CD8-positive, alpha-beta memory T cell (primary cell): ENCODE data around the gene FNDC3B. TPM values are rescaled to one million over a fixed set of nuclear protein-coding genes. Genes with fewer than 3 reads are reported as not detected.
A peak's percentile ranks its signal among the peaks of the same experiment; 100 is the strongest.

ENCODE experiments used
- CTCF ChIA-PET: fragments of 350-600 bp; sonication (Branson Sonifier 250); formaldehyde crosslinking; loops from one replicate; lab custom pipeline; 2021; ENCODE audit warnings: antibody characterized with exemption; lab: Charles Lee
- POLR2A ChIA-PET: fragments of 350-600 bp; sonication (Branson Sonifier 250); formaldehyde crosslinking; loops from one replicate; lab custom pipeline; 2021; ENCODE audit warnings: antibody characterized with exemption; lab: Charles Lee
- DNase-seq, 5 donors: peaks; one replicate each; pipeline versions ENCODE4 v3.0.0 to v3.0.0-alpha.2; 2020 to 2022; ENCODE audit warnings: mixed read lengths in 1 of 5
- H3K27ac ChIP-seq: one replicate; pipeline ENCODE4 v1.7.0; 2013; ENCODE audit warnings: low read depth, mild to moderate bottlenecking, low read length, moderate library complexity
- H3K27me3 ChIP-seq: 2 replicates; pipeline ENCODE4 v1.7.0; 2013; ENCODE audit warnings: low read length, mild to moderate bottlenecking; ENCODE audit not compliant: insufficient read depth, poor library complexity, severe bottlenecking
- H3K36me3 ChIP-seq: 2 replicates; pipeline ENCODE4 v1.7.0; 2013; ENCODE audit warnings: mild to moderate bottlenecking, low read length, moderate library complexity; ENCODE audit not compliant: insufficient read depth
- H3K4me1 ChIP-seq: 2 replicates; pipeline ENCODE4 v1.7.0; 2013; ENCODE audit warnings: mild to moderate bottlenecking, low read length, moderate library complexity; ENCODE audit not compliant: insufficient read depth
- H3K4me3 ChIP-seq: 2 replicates; pipeline ENCODE4 v1.7.0; 2013; ENCODE audit warnings: mild to moderate bottlenecking, low read length
- H3K9me3 ChIP-seq: 2 replicates; pipeline ENCODE4 v1.7.0; 2013; ENCODE audit warnings: mild to moderate bottlenecking, low read length
- H3K27ac Mint-ChIP-seq, 8 donors: one replicate each; pipeline ENCODE4 v1.8.0; 2020 to 2021; ENCODE audit warnings: mixed read lengths in 8 of 8, mild to moderate bottlenecking in 6 of 8, inconsistent platforms in 3 of 8, moderate library complexity in 3 of 8
- H3K27me3 Mint-ChIP-seq, 2 donors: one replicate each; pipeline ENCODE4 v1.8.0; 2020 to 2021; ENCODE audit warnings: mixed read lengths in 2 of 2, mild to moderate bottlenecking in 1 of 2, moderate library complexity in 1 of 2
- H3K36me3 Mint-ChIP-seq, 3 donors: one replicate each; pipeline ENCODE4 v1.8.0; 2020 to 2021; ENCODE audit warnings: mixed read lengths in 3 of 3, inconsistent platforms in 1 of 3, mild to moderate bottlenecking in 1 of 3
- H3K4me1 Mint-ChIP-seq, 3 donors: one replicate each; pipeline ENCODE4 v1.8.0; 2020 to 2021; ENCODE audit warnings: mixed read lengths in 3 of 3, inconsistent platforms in 1 of 3, mild to moderate bottlenecking in 1 of 3
- H3K4me3 Mint-ChIP-seq, 7 donors: one replicate each; pipeline ENCODE4 v1.8.0; 2020 to 2021; ENCODE audit warnings: mixed read lengths in 7 of 7, mild to moderate bottlenecking in 6 of 7, moderate library complexity in 4 of 7, inconsistent platforms in 2 of 7
- H3K9me3 Mint-ChIP-seq, 5 donors: one replicate each; pipeline ENCODE4 v1.8.0; 2020 to 2022; ENCODE audit warnings: mixed read lengths in 5 of 5, mild to moderate bottlenecking in 3 of 5, moderate library complexity in 2 of 5, inconsistent platforms in 1 of 5
- polyA plus RNA-seq: library from polyadenylated mRNA; unstranded; fragments of 300-500 nt; fragmentation: Illumina TruSeq; gene quantifications from one replicate; pipeline ENCODE4 v1.2.3, GENCODE V29; 2021
- total RNA-seq, 2 experiments: library from RNA; stranded (reverse); gene quantifications; one replicate each; pipeline ENCODE4 v1.2.3, GENCODE V29; 2021

Gene FNDC3B
- total and polyA plus RNA-seq, 3 experiments from 2014 or later = 8.7 to 18.6 (median 17.4) TPM

- H3K9me3 ChIP-seq = no peaks in the 10 kb centered on the region
- CTCF ChIA-PET = no interaction called here
- POLR2A ChIA-PET = no interaction called here
- no peaks in the 10 kb centered on the region for H3K9me3 Mint-ChIP-seq
- H3K27me3 Mint-ChIP-seq = peaks cover 0 to 3% of the 10 kb centered on the region in 2 donors
- H3K36me3 Mint-ChIP-seq = peaks cover 0 to 6% (median 1%) of the 10 kb centered on the region in 3 donors
- no peak for DNase-seq
- no peak overlapping the region for H3K4me3 ChIP-seq
- H3K4me1 Mint-ChIP-seq = peaks cover 14 to 24% (median 19%) of the 10 kb centered on the region in 3 donors
- H3K27ac Mint-ChIP-seq = peak overlapping the region in 1 of 8 donors; percentile 17
- H3K27ac ChIP-seq = no peak overlapping the region
- H3K27me3 ChIP-seq = no peaks in the 10 kb centered on the region
- H3K4me1 ChIP-seq = no peaks in the 10 kb centered on the region
- no peak overlapping the region for H3K4me3 Mint-ChIP-seq
- no peaks in the 10 kb centered on the region for H3K36me3 ChIP-seq
These were observed 130.8 kb downstream of the FNDC3B start for GRCh38 chr3:172170073-172170709.

GRCh38 chr3:172170841-172171240 is 131.5 kb downstream of the FNDC3B start:
- peaks cover 0 to 3% of the 10 kb centered on the region in 2 donors for H3K27me3 Mint-ChIP-seq
- no peak for DNase-seq
- H3K4me1 ChIP-seq = no peaks in the 10 kb centered on the region
- H3K4me3 ChIP-seq = no peak overlapping the region
- H3K9me3 ChIP-seq = no peaks in the 10 kb centered on the region
- no peaks in the 10 kb centered on the region for H3K36me3 ChIP-seq
- POLR2A ChIA-PET = no interaction called here
- no peak overlapping the region for H3K27ac ChIP-seq
- CTCF ChIA-PET = no interaction called here
- H3K27me3 ChIP-seq = no peaks in the 10 kb centered on the region
- peaks cover 0 to 6% (median 1%) of the 10 kb centered on the region in 3 donors for H3K36me3 Mint-ChIP-seq
- no peaks in the 10 kb centered on the region for H3K9me3 Mint-ChIP-seq
- peaks cover 14 to 24% (median 19%) of the 10 kb centered on the region in 3 donors for H3K4me1 Mint-ChIP-seq
- no peak overlapping the region for H3K4me3 Mint-ChIP-seq
- no peak overlapping the region for H3K27ac Mint-ChIP-seq

GRCh38 chr3:172171396-172172075 is 132.2 kb downstream of the FNDC3B start:
- Mint-ChIP-seq H3K27ac (no peak overlapping the region), H3K27me3 (peaks cover 0 to 3% of the 10 kb centered on the region in 2 donors), H3K4me3 (no peak overlapping the region), H3K9me3 (no peaks in the 10 kb centered on the region), H3K36me3 (peaks cover 0 to 6% (median 1%) of the 10 kb centered on the region in 3 donors), H3K4me1 (peaks cover 14 to 25% (median 19%) of the 10 kb centered on the region in 3 donors)
- H3K9me3 ChIP-seq = no peaks in the 10 kb centered on the region
- no peaks in the 10 kb centered on the region for H3K4me1 ChIP-seq
- no peaks in the 10 kb centered on the region for H3K27me3 ChIP-seq
- no peaks in the 10 kb centered on the region for H3K36me3 ChIP-seq
- ChIA-PET POLR2A (no interaction called here), CTCF (no interaction called here)
- H3K27ac ChIP-seq = no peak overlapping the region
- DNase-seq = no peak
- H3K4me3 ChIP-seq = no peak overlapping the region

GRCh38 chr3:172173316-172174254 is 134.2 kb downstream of the FNDC3B start:
- Mint-ChIP-seq H3K4me3 (no peak overlapping the region), H3K9me3 (no peaks in the 10 kb centered on the region), H3K4me1 (peaks cover 7 to 22% (median 13%) of the 10 kb centered on the region in 3 donors), H3K27me3 (peaks cover 0 to 3% of the 10 kb centered on the region in 2 donors), H3K36me3 (peaks cover 1 to 9% (median 5%) of the 10 kb centered on the region in 3 donors), H3K27ac (peak overlapping the region in 1 of 8 donors; percentile 70)
- Histone ChIP-seq H3K4me3 (no peak overlapping the region), H3K9me3 (no peaks in the 10 kb centered on the region), H3K27me3 (no peaks in the 10 kb centered on the region), H3K4me1 (no peaks in the 10 kb centered on the region), H3K27ac (no peak overlapping the region), H3K36me3 (peaks cover 5% of the 10 kb centered on the region)
- POLR2A ChIA-PET = no interaction called here
- no peak for DNase-seq
- CTCF ChIA-PET = interaction anchor here (0.5 kb wide), 1 partner anchor 606 kb away, joined by 3 read pairs; no protein-coding TSS in a partner anchor

GRCh38 chr3:172174513-172175253 is 135.3 kb downstream of the FNDC3B start:
- Histone ChIP-seq H3K4me1 (no peaks in the 10 kb centered on the region), H3K36me3 (peaks cover 5% of the 10 kb centered on the region), H3K4me3 (no peak overlapping the region), H3K27me3 (no peaks in the 10 kb centered on the region), H3K27ac (no peak overlapping the region), H3K9me3 (no peaks in the 10 kb centered on the region)
- peak overlapping the region in 1 of 8 donors; percentile 43 for H3K27ac Mint-ChIP-seq
- peaks cover 0 to 5% (median 3%) of the 10 kb centered on the region in 3 donors for H3K36me3 Mint-ChIP-seq
- peaks cover 8 to 16% (median 13%) of the 10 kb centered on the region in 3 donors for H3K4me1 Mint-ChIP-seq
- ChIA-PET CTCF (interaction anchor here (0.5 kb wide), 1 partner anchor 607 kb away, joined by 3 read pairs; no protein-coding TSS in a partner anchor), POLR2A (no interaction called here)
- no peaks in the 10 kb centered on the region for H3K27me3 Mint-ChIP-seq
- no peak overlapping the region for H3K4me3 Mint-ChIP-seq
- DNase-seq = no peak
- H3K9me3 Mint-ChIP-seq = no peaks in the 10 kb centered on the region

- Histone ChIP-seq H3K9me3 (no peaks in the 10 kb centered on the region), H3K4me3 (no peak overlapping the region), H3K36me3 (peaks cover 5% of the 10 kb centered on the region), H3K4me1 (no peaks in the 10 kb centered on the region), H3K27me3 (no peaks in the 10 kb centered on the region), H3K27ac (no peak overlapping the region)
- H3K27me3 Mint-ChIP-seq = no peaks in the 10 kb centered on the region
- DNase-seq = no peak
- CTCF ChIA-PET = no interaction called here
- H3K4me1 Mint-ChIP-seq = peaks cover 14 to 18% (median 16%) of the 10 kb centered on the region in 3 donors
- H3K36me3 Mint-ChIP-seq = peaks cover 0 to 5% (median 4%) of the 10 kb centered on the region in 3 donors
- H3K9me3 Mint-ChIP-seq = no peaks in the 10 kb centered on the region
- H3K4me3 Mint-ChIP-seq = no peak overlapping the region
- POLR2A ChIA-PET = no interaction called here
- no peak overlapping the region for H3K27ac Mint-ChIP-seq
These were observed 135.8 kb downstream of the FNDC3B start for GRCh38 chr3:172175254-172175599.

GRCh38 chr3:172176061-172176770 is 136.8 kb downstream of the FNDC3B start:
- DNase-seq = no peak
- no peaks in the 10 kb centered on the region for H3K9me3 Mint-ChIP-seq
- peaks cover 16 to 20% (median 19%) of the 10 kb centered on the region in 3 donors for H3K4me1 Mint-ChIP-seq
- peaks cover 0 to 9% (median 5%) of the 10 kb centered on the region in 3 donors for H3K36me3 Mint-ChIP-seq
- Histone ChIP-seq H3K27me3 (no peaks in the 10 kb centered on the region), H3K36me3 (peaks cover 5% of the 10 kb centered on the region), H3K4me1 (no peaks in the 10 kb centered on the region), H3K27ac (no peak overlapping the region), H3K9me3 (no peaks in the 10 kb centered on the region), H3K4me3 (no peak overlapping the region)
- H3K27ac Mint-ChIP-seq = no peak overlapping the region
- no peaks in the 10 kb centered on the region for H3K27me3 Mint-ChIP-seq
- ChIA-PET CTCF (no interaction called here), POLR2A (no interaction called here)
- H3K4me3 Mint-ChIP-seq = no peak overlapping the region
